CD4-positive, alpha-beta T cell treated with Interleukin-1 beta for 1 hour (primary cell): ENCODE data around the gene LIPE.

ENCODE experiments used
- DNase-seq, 2 donors: peaks; one replicate each; pipeline ENCODE4 v3.0.0-alpha.2; 2020 to 2022

Gene LIPE

DNA sequence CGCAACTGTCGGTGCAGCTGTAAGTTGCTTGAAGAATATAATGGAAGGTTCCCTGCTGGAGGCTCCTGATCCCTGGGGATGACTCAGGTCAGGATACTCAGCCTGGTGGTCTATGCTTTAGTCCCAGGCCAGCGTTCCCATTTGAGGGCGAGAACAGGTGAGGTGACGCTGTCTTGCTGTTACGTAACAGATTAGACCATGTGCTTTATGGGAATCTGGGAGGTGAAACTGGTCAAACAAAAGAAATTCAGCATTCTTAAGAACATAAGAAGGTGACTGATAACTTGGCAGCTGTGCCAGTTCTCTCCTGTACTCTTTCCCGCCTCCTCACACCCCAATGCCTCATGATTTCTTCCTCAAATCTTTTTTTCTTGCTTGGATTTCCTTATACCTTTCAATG, 15.6 kb upstream of the LIPE start, which contains the start of gene CXCL17:
Gene CXCL17, minus strand, starts transcription at position 114 of the 400 bp plus-strand sequence. CDS start 114 bp downstream, outside the sequence.
- DNase-seq, result no peak

DNA sequence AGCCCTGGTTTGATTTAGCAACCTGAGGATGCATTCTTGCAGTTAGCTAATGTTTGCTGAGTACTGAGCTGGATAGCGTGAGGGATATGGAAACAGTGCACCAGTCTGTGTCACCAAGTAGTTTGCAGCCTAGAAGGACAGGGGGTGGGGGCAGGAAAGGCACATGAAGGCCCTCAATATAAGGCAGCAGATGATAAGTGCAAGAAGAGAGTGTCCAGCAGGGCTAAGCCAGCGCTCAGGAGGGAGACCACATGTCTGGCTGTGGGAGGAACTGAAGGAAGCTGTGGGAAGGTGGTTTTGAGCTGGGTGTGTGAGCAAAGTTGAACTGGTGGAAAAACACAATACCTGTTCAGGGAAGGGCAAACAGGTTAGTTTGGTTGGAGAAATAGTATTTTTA, 13.9 kb upstream of the LIPE start:
- peak in 1 of 2 donors; percentile 20 for DNase-seq

DNA sequence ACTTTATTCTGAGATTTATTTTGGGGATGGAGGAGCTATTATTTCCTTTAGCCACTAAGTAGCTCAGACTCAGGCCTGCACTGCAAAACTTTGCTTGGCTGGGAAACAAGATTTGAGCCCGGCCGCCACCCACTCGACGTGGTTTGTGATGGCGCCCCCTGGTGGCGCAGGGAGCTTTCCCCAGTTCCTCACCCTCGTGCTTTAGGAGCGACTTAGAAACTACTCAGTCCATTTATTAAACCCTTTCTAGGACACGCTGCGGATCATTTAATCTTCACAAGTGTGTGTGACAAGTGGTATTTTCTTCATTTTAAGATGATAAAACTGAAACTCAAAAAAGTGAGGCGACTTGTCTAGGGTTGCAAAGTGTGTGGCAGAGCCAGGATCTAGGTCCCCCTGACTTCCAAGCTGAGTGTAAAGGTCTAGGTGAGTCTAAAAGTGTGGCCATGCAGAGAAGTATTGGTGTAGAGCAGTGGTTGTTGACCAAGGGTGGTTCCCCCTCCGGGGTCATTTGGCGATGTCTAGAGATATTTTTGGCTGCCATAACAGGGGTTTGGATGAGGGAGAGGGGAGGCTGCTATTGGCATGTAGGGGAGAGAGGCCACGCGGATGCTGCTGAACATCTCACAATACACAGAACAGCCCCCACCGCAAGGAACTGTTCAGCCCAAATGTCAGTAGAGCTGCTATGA, 13.3 kb upstream of the LIPE start:
- DNase-seq, result peak; percentile 73 to 78

DNA sequence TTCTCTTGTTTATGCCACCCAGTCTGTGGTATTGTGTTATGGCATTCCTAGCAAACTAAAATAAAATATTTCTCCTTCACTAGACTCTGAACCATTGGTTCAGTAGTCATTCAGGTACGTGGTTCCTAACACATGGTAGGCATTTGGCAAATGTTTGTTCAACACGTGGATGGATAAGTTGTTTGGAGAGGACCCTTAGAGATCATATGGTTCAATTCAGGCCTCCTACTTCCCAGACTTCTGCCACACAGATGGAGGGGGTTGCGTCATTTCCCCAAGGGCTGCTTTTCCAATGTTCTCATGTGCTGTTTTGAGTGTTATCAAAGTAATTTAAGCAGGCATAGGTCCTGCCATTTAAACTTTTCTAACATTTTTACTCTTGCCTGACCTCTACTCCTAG, 8.8 kb upstream of the LIPE start:
- DNase-seq, result no peak

DNA sequence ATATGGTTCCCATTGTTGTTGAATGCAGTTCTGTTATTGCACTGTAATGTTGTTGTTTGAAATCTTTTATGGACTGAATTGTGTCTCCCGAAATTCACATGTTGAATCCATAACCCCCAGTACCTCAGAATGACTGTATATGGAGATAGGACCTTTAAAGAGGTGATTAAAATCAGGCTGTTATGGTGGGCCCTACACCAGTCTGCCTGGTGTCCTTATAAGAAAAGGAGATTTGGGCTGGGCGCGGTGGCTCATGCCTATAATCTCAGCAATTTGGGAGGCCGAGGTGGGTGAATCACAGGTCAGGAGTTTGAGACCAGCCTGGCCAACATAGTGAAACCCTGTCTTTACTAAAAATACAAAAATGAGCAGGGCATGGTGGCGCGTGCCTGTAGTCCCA, 8.1 kb upstream of the LIPE start:
- DNase-seq, result no peak

DNA sequence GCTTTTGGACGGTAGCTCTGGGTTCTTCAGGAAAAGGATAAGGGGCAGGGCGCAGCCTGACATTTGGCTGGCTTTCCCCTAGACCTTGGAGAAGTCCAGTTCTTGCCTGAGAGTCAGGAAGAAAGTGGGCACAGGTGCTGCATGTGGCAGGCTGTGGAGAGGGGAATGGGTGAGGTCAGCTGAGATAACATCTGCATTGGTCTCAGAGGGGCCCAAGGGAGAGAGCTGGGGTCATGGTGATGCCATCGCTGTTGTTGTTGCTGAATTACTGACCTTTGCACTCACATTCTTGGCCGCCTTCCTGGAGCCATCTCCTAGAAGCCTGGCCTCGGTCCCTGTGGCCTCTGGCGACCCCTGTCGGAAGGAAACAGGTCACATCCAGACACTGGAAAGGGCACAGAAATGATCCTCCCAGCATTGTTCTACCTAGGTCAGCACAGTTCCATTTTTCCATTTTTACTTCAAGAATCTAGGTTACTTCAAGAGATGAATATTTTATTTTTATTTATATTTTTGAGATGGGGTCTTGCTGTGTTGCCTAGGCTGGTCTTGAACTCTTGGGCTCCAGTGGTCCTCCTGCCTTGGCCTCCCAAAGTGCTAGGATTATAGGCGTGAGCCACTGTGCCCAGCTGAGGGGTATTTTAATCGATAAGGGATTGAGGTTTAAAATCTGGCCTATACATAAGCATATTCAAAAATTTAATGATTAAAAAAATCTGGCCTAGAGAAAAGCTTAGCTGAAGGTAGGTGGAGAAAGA, 6.5 kb upstream of the LIPE start:
- peak; percentile 58 to 74 for DNase-seq

DNA sequence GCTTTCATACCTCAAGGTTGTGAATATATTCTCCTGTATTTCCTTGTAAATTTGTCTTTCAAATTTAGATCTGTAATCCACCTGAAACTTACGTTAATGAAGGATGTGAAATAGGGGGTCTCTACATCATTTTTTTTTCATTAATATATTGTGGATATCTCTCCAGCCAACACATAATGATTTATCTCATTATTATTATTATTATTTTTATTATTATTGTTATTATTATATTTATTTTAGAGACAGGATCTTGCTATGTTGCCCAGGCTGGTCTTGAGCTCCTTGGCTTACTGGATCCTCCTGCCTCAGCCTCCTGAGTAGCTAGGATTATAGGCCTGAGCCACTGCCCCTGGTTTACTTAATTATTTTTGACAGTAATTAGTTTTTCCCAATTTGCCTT, 4.3 kb upstream of the LIPE start:
- DNase-seq, result no peak

DNA sequence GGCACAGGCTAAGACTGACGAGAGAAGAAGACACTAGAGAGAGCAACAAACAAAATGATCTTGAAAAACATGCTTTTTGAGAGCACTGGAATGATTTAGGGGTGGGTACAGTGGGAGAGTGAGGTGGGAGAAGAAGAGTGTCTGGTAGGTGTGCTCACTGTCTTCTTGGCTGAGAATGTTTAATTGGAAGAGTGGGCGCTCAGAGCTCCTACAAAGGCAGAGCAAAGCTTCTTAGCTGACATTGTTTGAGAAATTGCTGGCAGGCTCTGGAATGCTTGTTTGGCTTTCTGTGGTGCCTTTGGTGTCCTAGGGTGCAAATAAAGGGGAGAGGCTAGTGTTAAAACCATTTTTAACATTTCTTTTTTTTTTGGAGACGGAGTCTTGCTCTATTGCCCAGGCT, 1.5 kb upstream of the LIPE start:
- no peak for DNase-seq

DNA sequence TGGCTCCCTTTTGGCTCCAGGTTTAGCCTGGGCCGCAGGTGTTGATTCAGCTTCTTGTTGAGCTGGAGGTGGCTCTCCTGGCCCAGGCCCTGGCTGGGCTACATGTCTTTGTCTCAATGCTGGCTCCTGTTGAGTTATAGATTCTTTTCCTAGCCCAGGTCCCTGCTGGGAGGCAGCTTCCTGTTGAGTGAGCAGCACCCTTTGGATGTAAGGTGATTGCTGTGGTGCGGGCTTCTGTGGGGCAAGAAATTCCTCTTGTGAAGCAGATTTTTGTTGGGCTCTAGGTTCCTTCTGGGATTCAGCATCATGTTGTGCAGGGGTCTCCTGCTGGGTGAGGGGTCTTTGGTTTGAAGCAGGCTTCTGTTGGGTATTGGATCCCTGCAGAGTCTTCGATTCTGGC, 545 bp downstream of the LIPE start:
- DNase-seq, result no peak

DNA sequence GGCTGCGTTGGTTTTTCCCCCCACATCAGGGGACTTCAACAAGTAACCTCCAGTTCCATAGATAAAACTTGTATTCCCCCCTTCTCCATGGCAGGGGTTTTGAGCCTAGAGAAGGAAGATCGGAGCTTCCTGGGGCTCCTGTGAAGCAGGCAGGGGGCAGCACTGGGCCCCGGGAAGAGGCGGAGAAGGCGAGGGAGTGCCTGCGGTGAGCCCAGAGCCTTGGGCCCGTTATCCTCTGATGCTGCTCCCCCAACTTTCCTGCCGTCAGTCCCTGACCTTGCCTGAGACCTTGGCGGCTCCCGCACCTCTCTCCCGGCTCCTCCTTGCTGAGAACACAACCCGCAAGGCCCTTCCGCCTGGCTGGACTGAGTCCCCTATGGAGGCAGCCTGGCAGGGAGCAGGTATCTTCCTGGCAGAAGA, 2.5 kb downstream of the LIPE start:
- no peak for DNase-seq

DNA sequence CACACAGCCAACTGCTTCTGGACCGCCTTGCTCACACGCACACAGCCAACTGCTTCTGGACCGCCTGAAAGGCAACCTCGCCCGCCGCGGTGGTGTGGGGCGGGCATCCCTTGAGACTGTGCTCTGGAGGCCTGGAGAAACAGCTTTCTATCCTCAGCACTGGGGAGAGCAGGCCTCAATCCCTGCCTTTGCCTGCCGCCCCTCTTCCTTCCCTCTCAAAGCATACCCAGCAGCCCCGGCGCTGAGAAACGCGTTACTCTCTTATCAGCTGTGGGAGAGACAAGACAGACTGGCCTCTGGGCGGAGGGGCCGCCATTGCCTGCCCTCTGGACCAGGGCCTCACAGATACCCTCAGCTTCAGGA, 2.9 kb downstream of the LIPE start:
- no peak for DNase-seq

DNA sequence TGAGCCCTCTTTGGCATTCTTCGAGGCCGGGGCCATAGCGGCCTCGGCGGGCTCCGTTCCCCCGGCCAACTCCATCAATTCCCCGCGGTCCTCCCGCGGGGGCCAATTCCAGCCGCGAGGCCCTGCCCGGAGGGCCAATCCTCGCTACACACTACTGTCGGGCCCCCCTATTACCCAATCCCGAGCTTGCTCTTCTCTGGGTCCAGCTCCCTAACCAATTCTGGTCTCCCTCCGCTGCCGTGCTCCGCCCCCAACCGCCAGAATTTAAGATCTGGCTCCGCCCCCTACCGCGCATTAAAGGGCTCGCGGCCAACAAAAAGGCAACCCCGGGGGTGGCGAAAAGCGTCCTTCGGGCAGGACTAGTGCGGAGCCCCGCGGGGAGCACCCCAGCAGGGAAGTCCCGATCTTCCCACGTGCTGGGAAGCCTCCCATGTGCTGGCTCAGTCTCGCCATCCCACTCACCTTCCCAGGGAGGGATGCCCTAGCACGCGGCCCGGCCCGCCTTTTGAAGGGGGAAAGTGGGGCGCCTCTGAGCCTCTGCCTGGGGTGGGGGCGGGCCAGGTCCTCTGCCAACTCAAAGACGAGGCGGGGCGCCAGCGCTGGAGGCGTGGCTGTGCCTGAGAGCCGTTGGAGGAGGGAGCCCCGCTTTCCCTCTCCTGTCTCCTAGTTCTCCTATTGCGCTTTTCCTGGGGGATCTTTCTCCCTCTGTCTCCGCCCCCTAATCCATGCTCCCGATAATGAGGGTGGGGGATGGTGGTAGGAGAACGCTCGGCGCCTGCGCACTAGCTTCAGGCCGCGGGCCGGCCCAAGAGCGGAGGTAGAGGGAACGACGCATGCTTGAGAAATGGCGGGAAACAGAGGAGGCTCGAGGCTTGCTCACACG, 3.5 kb downstream of the LIPE start:
- DNase-seq, result peak; percentile 92 to 95

DNA sequence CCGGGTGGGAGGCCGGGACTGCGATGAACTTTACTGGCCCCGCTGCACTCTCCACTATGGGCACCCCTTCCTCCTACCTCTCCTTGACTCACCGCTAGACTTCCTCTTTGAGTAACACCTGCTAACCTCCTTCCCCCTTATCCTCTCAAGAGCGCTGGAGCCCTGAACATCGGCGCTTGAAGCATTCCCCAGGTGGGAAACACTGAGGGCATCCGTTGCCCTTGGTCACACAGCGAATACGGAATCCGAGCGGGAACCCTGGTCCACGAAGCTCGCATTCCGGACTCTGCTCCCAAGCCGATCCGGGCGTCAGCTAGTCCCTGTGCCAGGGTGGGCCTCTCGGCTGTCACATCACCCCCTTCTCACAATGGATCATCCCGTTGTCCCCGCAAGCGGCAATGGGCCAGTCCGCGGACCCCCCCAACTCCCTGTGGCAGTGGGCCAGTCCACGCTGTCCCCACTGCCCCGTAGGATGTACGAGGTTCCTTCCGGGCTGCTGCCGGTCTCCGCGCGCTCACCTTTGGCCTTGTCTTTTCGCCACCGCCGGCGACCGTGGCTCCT, 4.2 kb downstream of the LIPE start:
- peak; percentile 61 to 69 for DNase-seq

DNA sequence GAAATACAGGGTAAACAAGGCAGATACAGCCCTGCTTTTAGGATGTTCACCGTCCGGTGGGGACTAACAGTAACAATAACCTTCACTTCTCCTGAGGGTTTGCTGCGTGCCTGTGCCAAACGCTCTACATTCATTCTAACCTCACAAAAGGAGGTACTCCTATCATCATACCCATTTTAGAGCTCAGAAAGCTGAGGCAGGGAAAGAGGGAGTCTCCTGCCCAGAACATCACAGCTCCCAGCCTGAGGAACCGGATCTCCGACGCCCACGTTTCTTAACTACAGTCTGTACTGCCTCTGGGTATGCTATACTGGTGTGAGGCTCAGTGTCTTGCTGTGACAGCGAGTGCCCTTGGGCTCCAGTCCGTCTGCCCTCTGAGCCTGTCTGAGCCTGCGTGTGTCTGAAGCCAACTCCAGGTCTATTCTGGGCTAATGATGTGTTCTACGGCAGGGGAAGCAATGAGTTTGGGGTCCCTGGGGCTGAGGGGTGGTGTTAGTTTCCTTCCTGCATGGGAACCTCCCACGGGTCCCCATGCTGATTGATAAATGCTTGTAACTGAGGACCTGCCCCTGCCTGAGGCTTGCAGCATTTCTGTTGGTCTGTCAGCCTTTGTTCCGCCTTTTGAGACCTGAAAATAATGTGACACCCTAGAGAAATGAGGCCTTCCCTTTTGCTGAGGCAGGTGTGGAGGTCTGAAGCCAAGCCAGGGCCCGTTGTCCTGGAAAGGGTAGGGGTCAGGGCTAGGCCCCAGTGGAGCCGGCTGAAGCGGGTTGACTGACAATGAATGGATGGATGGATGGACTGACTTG, 4.9 kb downstream of the LIPE start:
- peak in 1 of 2 donors; percentile 7 for DNase-seq

DNA sequence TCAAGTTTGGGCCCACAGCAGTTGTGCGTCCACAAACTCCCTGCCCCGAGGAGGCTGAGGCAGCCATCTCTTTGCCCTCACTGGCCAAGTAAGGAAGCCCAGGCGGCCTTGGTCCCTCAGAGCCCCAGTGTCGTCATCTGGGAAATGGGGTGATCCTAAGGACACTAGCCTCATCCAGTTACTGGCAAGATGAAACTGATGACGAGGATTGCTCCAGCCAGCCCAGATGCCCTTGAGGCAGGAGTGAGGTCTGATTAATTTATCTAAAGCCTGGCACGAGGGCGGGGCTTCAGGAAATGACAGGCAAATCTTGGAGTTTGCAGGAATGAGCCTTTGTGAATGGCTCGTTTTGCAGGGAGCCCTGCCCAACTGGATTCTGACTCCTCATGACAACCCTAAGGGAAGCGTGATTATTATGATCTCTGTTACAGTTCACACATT, 5.6 kb downstream of the LIPE start:
- DNase-seq, result no peak

DNA sequence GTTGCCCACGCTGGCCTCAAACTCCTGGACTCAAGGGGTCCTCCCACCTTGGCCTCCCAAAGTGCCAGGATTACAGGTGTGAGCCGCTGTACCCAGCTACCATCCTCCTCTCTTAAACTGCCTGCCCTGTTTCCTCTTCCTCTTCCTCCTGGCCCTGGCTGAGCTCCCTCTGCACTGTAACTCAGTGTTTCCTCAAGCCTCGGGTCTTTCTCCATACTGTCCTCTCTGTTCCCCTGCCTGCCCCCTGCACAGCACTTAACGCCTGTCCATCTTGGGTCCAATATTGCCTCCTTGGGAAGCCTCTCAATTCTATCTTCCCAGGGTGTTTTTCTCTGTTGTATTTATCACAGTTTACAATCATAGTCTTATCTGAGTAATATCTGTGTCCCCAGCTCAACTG, 6.1 kb downstream of the LIPE start:
- no peak for DNase-seq

DNA sequence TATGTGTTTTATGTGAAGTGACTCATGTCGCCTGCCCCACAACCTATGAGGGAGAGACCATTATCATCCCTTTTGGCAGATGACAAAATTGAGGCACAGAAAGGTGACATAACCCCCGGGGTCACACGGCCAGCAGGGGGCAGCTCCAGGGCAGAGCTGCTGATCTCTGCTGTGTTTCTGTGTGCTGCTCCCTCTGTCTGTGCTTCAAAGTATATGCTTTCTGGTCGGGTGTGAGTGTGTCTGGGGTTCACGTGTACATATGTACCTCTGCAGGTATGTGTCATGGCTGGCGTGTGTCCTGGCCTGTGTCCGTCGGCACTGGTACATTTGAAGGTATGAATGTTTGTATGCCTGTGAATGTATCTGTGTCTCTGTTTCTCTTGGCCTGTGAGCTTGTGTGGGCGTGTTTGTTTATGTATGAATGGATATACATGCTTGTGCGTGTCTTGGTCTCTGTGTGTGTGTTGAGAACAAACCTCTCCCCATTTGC, 7.1 kb downstream of the LIPE start:
- DNase-seq, result peak; percentile 76 to 82

DNA sequence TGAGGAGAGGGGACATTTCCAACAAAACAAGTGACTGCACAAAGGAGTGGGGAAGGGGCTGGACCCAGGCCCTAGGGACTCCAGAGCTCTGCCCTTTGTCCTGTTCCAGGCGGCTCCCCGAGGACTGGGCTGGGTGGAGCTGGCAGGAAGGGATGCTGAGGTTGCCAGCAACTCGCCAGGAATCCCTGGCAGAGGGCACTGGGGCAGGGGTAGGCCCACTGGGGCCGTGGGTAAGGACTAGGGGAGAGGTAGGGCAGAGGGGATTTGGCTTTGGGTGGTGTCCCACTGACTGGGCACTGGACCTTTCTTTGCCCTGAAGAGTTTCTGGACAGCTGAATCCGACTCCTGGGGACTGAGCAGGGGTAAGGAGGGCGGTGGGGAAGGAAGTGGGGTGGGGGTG, 7.9 kb downstream of the LIPE start:
- no peak for DNase-seq

DNA sequence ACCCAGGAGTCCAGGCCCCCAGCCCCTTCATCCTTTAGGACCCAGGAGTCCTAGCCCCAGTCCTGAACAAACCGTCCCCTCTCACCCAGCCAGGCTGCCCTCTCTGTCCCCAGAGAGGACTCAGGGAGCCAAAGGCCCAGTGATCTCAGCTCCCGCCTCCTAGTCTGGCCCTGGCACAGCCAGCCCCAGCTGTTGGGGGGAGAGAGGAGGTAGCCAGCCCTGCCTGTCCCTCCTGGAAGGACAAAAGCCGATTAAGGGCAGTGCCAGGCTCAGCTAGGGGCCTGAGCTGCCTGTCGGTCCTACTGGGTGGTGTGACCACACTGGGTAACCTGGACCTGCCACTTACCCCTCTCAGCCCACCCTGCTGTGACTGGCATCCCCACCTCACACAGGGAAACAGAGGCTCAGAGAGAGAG, 14.5 kb downstream of the LIPE start:
- no peak for DNase-seq

DNA sequence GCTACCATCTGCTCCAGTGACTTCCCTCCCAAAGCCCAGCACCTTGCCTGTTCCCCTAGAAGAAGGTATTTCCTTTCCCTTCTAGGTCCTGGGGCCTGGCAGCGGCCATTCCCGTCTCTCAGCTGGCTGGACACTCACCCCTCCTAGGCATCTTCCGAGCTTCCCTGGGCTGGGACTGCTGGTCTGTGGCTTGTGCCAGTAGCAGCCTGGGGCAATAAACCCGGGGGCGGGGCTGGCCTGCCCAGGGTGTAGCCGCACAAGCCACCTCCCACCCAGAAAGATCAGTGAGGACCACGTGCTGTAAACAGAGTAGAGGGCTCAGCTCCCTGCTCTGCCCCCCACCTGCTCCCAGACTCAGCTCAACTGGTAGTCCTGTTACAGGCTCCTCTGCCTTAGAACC, 15.0 kb downstream of the LIPE start:
- no peak for DNase-seq

DNA sequence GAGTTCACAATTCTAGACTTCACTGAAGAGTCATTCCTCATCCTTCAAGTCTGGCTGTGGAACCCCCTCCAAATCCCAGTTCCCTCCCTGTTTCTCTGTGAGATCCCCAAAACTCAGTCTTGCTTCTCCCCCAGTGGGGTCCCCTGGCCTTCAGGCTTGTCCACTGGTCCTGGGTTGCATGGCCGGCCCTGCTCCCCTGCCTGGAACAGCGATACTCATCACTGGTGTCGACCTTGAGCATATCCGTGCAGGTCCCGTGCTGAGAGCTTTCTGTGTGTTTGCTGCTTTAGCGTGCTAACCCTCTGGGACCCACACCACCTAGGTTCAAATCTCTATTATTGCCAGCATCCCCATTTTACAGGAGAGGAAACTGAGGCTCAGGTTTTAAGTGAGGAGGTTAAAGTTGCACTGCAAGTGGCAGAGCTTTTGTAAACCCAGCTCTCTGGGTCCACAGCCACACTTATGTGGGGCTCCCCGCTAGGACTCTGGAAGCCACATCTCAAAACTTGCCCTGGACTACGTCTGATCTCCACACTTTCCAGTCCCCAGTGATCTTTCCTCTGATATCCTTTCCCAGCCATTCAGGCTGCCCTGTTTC, 15.5 kb downstream of the LIPE start:
- no peak for DNase-seq

DNA sequence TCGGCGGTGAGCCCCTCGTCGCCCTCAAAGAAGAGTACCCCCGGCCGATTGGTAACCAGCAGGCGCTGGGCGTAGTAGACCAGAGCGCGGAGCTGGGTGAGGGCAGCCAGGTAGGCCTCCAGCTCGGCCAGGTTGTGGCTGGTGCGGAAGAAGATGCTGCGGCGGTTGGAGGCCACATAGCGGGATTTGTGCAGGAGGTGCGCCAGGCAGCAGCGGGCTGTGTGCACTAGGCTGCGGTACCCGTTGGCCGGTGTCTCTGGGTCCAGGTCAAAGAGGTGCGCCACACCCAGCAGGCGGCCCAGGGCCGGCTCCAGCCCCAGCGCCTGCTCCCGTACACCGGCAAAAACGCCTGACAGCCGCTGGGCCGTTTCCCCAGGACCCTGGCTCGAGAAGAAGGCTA, 16.8 kb downstream of the LIPE start:
- no peak for DNase-seq
